GM18505 (cell line): ENCODE data around the gene CAST.
"Not testable (repeated sequence)": the region's sequence is repeated elsewhere in the genome, so short reads cannot be mapped to it uniquely, and the experiment has no call there.

Experiments
- ATAC-seq: cut with Tn5 transposase; IDR thresholded peaks from one replicate; pipeline ENCODE4 v1.9.1; 2021; ENCODE audit not compliant: unreplicated experiment
- POLR2A ChIP-seq: IDR thresholded peaks from 4 replicates; pipeline ENCODE4 v1.6.1; 2011; ENCODE audit warnings: borderline replicate concordance; ENCODE audit not compliant: insufficient read depth, insufficient read length; ENCODE audit errors: extremely low read depth

The CAST gene

GRCh38 chr5:96661855-96662724 is at the start of gene CAST:
Gene CAST (plus strand): TSS chr5:96662376. CDS start chr5:96662423, 47 bp downstream.
- ATAC-seq: peak; percentile 54
- peak; percentile 73 for TF ChIP-seq POLR2A

- ATAC-seq: no peak
- no peak for TF ChIP-seq POLR2A
Measured at GRCh38 chr5:96614110-96614691, 48.0 kb upstream of the CAST start.

- ATAC-seq: no peak
- TF ChIP-seq POLR2A: no peak
Measured at GRCh38 chr5:96615223-96615622, 47.0 kb upstream of the CAST start.

GRCh38 chr5:96616801-96617200 is 45.4 kb upstream of the CAST start:
- no peak for ATAC-seq
- TF ChIP-seq POLR2A: no peak

GRCh38 chr5:96618311-96619016 is 43.7 kb upstream of the CAST start:
- ATAC-seq: not testable (repeated sequence)

- TF ChIP-seq POLR2A: no peak
- no peak for ATAC-seq
Measured at GRCh38 chr5:96619946-96620345, 42.2 kb upstream of the CAST start.

- TF ChIP-seq POLR2A: no peak
- ATAC-seq: no peak
Measured at GRCh38 chr5:96624596-96624995, 37.6 kb upstream of the CAST start.

GRCh38 chr5:96625365-96625764 is 36.8 kb upstream of the CAST start:
- no peak for ATAC-seq
- TF ChIP-seq POLR2A: no peak

GRCh38 chr5:96626956-96627355 is 35.2 kb upstream of the CAST start:
- no peak for TF ChIP-seq POLR2A
- no peak for ATAC-seq

GRCh38 chr5:96627792-96628398 is 34.3 kb upstream of the CAST start:
- no peak for ATAC-seq
- TF ChIP-seq POLR2A: no peak

- TF ChIP-seq POLR2A: no peak
- no peak for ATAC-seq
Measured at GRCh38 chr5:96628406-96628805, 33.8 kb upstream of the CAST start.

- TF ChIP-seq POLR2A: no peak
Measured at GRCh38 chr5:96629774-96630173, 32.4 kb upstream of the CAST start.

GRCh38 chr5:96633820-96634219 is 28.4 kb upstream of the CAST start:
- no peak for ATAC-seq
- TF ChIP-seq POLR2A: no peak

More at GRCh38 chr5:96629774-96630173, 32.4 kb upstream of the CAST start:
- no peak for ATAC-seq
